Neural progenitor cell (in vitro differentiated cells): ENCODE data around the gene PDZD11.

Experiments used
- CTCF ChIP-seq: fragments of 200-600 bp; sonication (generic); IDR thresholded peaks from 2 replicates; pipeline ENCODE4 v1.5.1; 2017; ENCODE audit warnings: antibody characterized with exemption, mild to moderate bottlenecking
- EZH2 ChIP-seq: fragments of 200-600 bp; sonication (generic); IDR thresholded peaks from 2 replicates; pipeline ENCODE4 v1.6.1; 2017; ENCODE audit warnings: antibody characterized with exemption, mild to moderate bottlenecking, moderate library complexity

GRCh38 chrX:70254909-70255308, 34.8 kb downstream of the PDZD11 start:
- TF ChIP-seq CTCF (no peak), EZH2 (no peak)
